Sigmoid colon (tissue), 7 donors: ENCODE results near the gene ATP6V1F. TPM values are rescaled to one million over a fixed set of nuclear protein-coding genes. Genes with fewer than 3 reads are reported as not detected.
A peak's percentile ranks its signal among the peaks of the same experiment; 100 is the strongest.
"Not testable (repeated sequence)": the region's sequence is repeated elsewhere in the genome, so short reads cannot be mapped to it uniquely, and the experiment has no call there.

Experiments used
- DNase-seq: peaks from one replicate; pipeline ENCODE4 v3.0.0-alpha.2; 2019
- H3K27ac ChIP-seq, 4 donors: fragments of 200-600 bp; sonication (generic); one replicate each; pipeline ENCODE4 v1.5.1; 2016 to 2019; ENCODE audit warnings: mild to moderate bottlenecking in 1 of 4
- H3K27me3 ChIP-seq, 3 donors: fragments of 200-600 bp; sonication (generic); one replicate each; pipeline ENCODE4 v1.5.1; 2019; ENCODE audit warnings: mild to moderate bottlenecking in 1 of 3
- H3K36me3 ChIP-seq, 4 donors: fragments of 200-600 bp; sonication (generic); one replicate each; pipeline ENCODE4 v1.5.1; 2016 to 2019
- H3K4me1 ChIP-seq, 4 donors: fragments of 200-600 bp; sonication (generic); one replicate each; pipeline ENCODE4 v1.5.1; 2017 to 2019
- H3K4me3 ChIP-seq, 4 donors: fragments of 200-600 bp; sonication (generic); one replicate each; pipeline ENCODE4 v1.5.1; 2017 to 2019; ENCODE audit warnings: mild to moderate bottlenecking in 2 of 4, moderate library complexity in 1 of 4
- H3K9me3 ChIP-seq, 4 donors: fragments of 200-600 bp in 3 of 4; sonication (generic) in 3 of 4; one replicate each; pipeline versions ENCODE4 v1.5.1 to v1.6.1; 2013 to 2019
- CTCF ChIP-seq, 4 experiments: fragments of 450-650 bp in 3 of 4; fragments of 200-600 bp in 1 of 4; IDR thresholded peaks; one replicate each; pipeline ENCODE4 v1.5.1; 2016 to 2019; ENCODE audit warnings: antibody characterized with exemption in 4 of 4, mild to moderate bottlenecking in 3 of 4, moderate library complexity in 2 of 4
- EP300 ChIP-seq, 4 donors: sonication (generic); formaldehyde crosslinking; IDR thresholded peaks; one replicate each; pipeline ENCODE4 v1.6.1; 2017; ENCODE audit warnings: antibody characterized with exemption in 4 of 4
- POLR2A ChIP-seq, 2 donors: fragments of 450-650 bp; IDR thresholded peaks; one replicate each; pipeline ENCODE4 v1.6.1; 2016; ENCODE audit warnings: antibody characterized with exemption in 2 of 2, mild to moderate bottlenecking in 2 of 2, moderate library complexity in 2 of 2
- POLR2AphosphoS5 ChIP-seq, 4 donors: sonication (generic); formaldehyde crosslinking; IDR thresholded peaks; one replicate each; pipeline ENCODE4 v1.6.1; 2017; ENCODE audit warnings: antibody characterized with exemption in 4 of 4
- WGBS, 2 donors: extraction: QIAGEN DNeasy Blood & Tissue Kit; methylation state at CpG; one replicate each; pipeline ENCODE4 v1.1.7; 2013; 5-methylcytosine and 5-hydroxymethylcytosine counted together
- intact Hi-C: fragments of 100-400 bp; cut with DNase I; formaldehyde crosslinking; loops from one replicate; pipeline ENCODE4 v1.15.1; 2023
- polyA plus RNA-seq, 3 donors: library from polyadenylated mRNA; stranded (reverse); fragments of 200-250 nt; gene quantifications; one replicate each; pipeline ENCODE4 v1.2.3, GENCODE V29; 2013
- total RNA-seq, 4 donors: library from RNA; depleted of rRNA; stranded (reverse); fragments of >200 nt; gene quantifications; one replicate each; pipeline ENCODE4 v1.1.0, GENCODE V29; 2016
- donor health status: healthy with polysubstance abuse.
- donor health status: Bipolar disorder and iron deficiency.
- donor health status: healthy.

ATP6V1F gene
- total and polyA plus RNA-seq, 7 donors = 96.7 to 214 (median 138) TPM

GRCh38 chr7:128909625-128910568 is 47.2 kb downstream of the ATP6V1F start:
- no peaks in the 10 kb centered on the region for H3K36me3 ChIP-seq
- DNase-seq = peak; percentile 74
- intact Hi-C loops = no loop called here
- H3K9me3 ChIP-seq = no peaks in the 10 kb centered on the region
- peaks cover 15 to 63% (median 27%) of the 10 kb centered on the region in 3 donors for H3K27me3 ChIP-seq
- TF ChIP-seq POLR2AphosphoS5 (IDR thresholded peaks at IDR 0.05) = no peak
- H3K4me3 ChIP-seq = peak overlapping the region; percentile 6 to 43 (median 28)
- peaks cover 0 to 17% (median 16%) of the 10 kb centered on the region in 4 donors for H3K4me1 ChIP-seq
- 10 to 17% methylated on average over 42 of the region's 42 CpGs for WGBS, 2 donors
- H3K27ac ChIP-seq = no peak overlapping the region

GRCh38 chr7:128910569-128910945 is 47.9 kb downstream of the ATP6V1F start, which contains the start of gene KCP:
Gene KCP (minus strand): TSS chr7:128910709. CDS start chr7:128910676, 33 bp downstream.
- intact Hi-C loops = no loop called here
- H3K27ac ChIP-seq = no peak within 1 kb of the TSS
- peak within 1 kb of the TSS; percentile 6 to 43 (median 28) for H3K4me3 ChIP-seq
- no peaks in the 10 kb centered on the region for H3K36me3 ChIP-seq
- no peaks in the 10 kb centered on the region for H3K9me3 ChIP-seq
- H3K27me3 ChIP-seq = peaks cover 17 to 69% (median 32%) of the 10 kb centered on the region in 3 donors
- 34 to 38% methylated on average over 34 of the region's 34 CpGs for WGBS, 2 donors
- peaks cover 0 to 24% (median 23%) of the 10 kb centered on the region in 4 donors for H3K4me1 ChIP-seq
- TF ChIP-seq EP300 (IDR thresholded peaks at IDR 0.05) = no peak
- no peak for TF ChIP-seq CTCF (IDR thresholded peaks at IDR 0.05)
- no peak for TF ChIP-seq POLR2A (IDR thresholded peaks at IDR 0.05)
- no peak for TF ChIP-seq POLR2AphosphoS5 (IDR thresholded peaks at IDR 0.05)
- peak; percentile 56 for DNase-seq

- TF ChIP-seq CTCF (IDR thresholded peaks at IDR 0.05) (no peak), POLR2AphosphoS5 (IDR thresholded peaks at IDR 0.05) (no peak), EP300 (IDR thresholded peaks at IDR 0.05) (no peak), POLR2A (IDR thresholded peaks at IDR 0.05) (no peak)
- Histone ChIP-seq H3K4me3 (no peak overlapping the region), H3K4me1 (peaks cover 0 to 31% (median 29%) of the 10 kb centered on the region in 4 donors), H3K36me3 (no peaks in the 10 kb centered on the region), H3K27me3 (peaks cover 17 to 73% (median 42%) of the 10 kb centered on the region in 3 donors), H3K9me3 (no peaks in the 10 kb centered on the region), H3K27ac (no peak overlapping the region)
- DNase-seq = peak; percentile 67
- WGBS, 2 donors = 18 to 62% methylated on average over 8 of the region's 8 CpGs
- intact Hi-C loops = no loop called here
Observed at GRCh38 chr7:128911423-128912031, 48.9 kb downstream of the ATP6V1F start.

- H3K9me3 ChIP-seq = no peaks in the 10 kb centered on the region
- peaks cover 17 to 73% (median 49%) of the 10 kb centered on the region in 3 donors for H3K27me3 ChIP-seq
- no peak for TF ChIP-seq POLR2A (IDR thresholded peaks at IDR 0.05)
- no peak for TF ChIP-seq EP300 (IDR thresholded peaks at IDR 0.05)
- TF ChIP-seq CTCF (IDR thresholded peaks at IDR 0.05) = no peak
- TF ChIP-seq POLR2AphosphoS5 (IDR thresholded peaks at IDR 0.05) = no peak
- H3K4me3 ChIP-seq = no peak overlapping the region
- H3K36me3 ChIP-seq = no peaks in the 10 kb centered on the region
- intact Hi-C loops = no loop called here
- 65 to 89% methylated on average over 3 of the region's 3 CpGs for WGBS, 2 donors
- peak; percentile 40 for DNase-seq
- no peak overlapping the region for H3K27ac ChIP-seq
- peaks cover 0 to 31% (median 29%) of the 10 kb centered on the region in 4 donors for H3K4me1 ChIP-seq
Observed at GRCh38 chr7:128912281-128912680, 49.6 kb downstream of the ATP6V1F start.

GRCh38 chr7:128912709-128913495 is 50.2 kb downstream of the ATP6V1F start:
- H3K4me3 ChIP-seq, intact Hi-C loops: not testable (repeated sequence)

More at GRCh38 chr7:128912709-128913495, 50.2 kb downstream of the ATP6V1F start:
- H3K27ac ChIP-seq, H3K9me3 ChIP-seq, H3K36me3 ChIP-seq: not testable (repeated sequence)
- H3K4me1 ChIP-seq = peaks cover 0 to 31% (median 29%) of the 10 kb centered on the region in 4 donors
- whole genome bisulfite sequencing, 2 donors = 91% methylated on average over 11 to 12 of the region's 20 CpGs
- peak; percentile 21 for DNase-seq
- peaks cover 17 to 72% (median 49%) of the 10 kb centered on the region in 3 donors for H3K27me3 ChIP-seq
